HepG2 (cell line): ENCODE results near the gene CRKL. TPM values are rescaled to one million over a fixed set of nuclear protein-coding genes. Genes with fewer than 3 reads are reported as not detected.

Source experiments
- ATF7 ChIP-seq, 2 experiments: fragments of 450-650 bp in 1 of 2; sonication (generic) in 1 of 2; formaldehyde crosslinking in 1 of 2; IDR thresholded peaks; 2 replicates each; pipeline versions ENCODE4 v1.4.0 to v1.6.1; 2016 to 2020; ENCODE audit warnings: antibody characterized with exemption in 1 of 2, mild to moderate bottlenecking in 1 of 2, missing genetic modification reagents in 1 of 2
- CHCHD3 ChIP-seq: sonication (generic); formaldehyde crosslinking; IDR thresholded peaks from 2 replicates; pipeline ENCODE4 v1.8.0; 2022; ENCODE audit warnings: mild to moderate bottlenecking, missing genetic modification reagents, moderate library complexity
- KLF13 ChIP-seq: sonication (generic); formaldehyde crosslinking; IDR thresholded peaks from 2 replicates; pipeline ENCODE4 v1.4.0; 2020; ENCODE audit warnings: mild to moderate bottlenecking, missing genetic modification reagents
- MED1 ChIP-seq: sonication (generic); formaldehyde crosslinking; IDR thresholded peaks from 2 replicates; pipeline ENCODE4 v1.4.0; 2020; ENCODE audit warnings: missing genetic modification reagents
- MTA3 ChIP-seq: sonication (generic); formaldehyde crosslinking; IDR thresholded peaks from 2 replicates; pipeline ENCODE4 v1.4.0; 2020; ENCODE audit warnings: missing genetic modification reagents
- NR2C2 ChIP-seq: sonication (generic); formaldehyde crosslinking; IDR thresholded peaks from 2 replicates; pipeline ENCODE4 v1.4.0; 2020; ENCODE audit warnings: missing genetic modification reagents, mild to moderate bottlenecking, moderate library complexity, borderline replicate concordance
- PTBP1 ChIP-seq: fragments of 200-400 bp; formaldehyde crosslinking; IDR thresholded peaks from 2 replicates; pipeline ENCODE4 v1.6.1; 2018; ENCODE audit warnings: low read length, low read depth; ENCODE audit not compliant: poor library complexity, severe bottlenecking
- RARA ChIP-seq: IDR thresholded peaks from 2 replicates; pipeline ENCODE4 v1.6.1; 2016; ENCODE audit warnings: missing genetic modification reagents, missing compliant biosample characterization
- SP140L ChIP-seq: sonication (generic); formaldehyde crosslinking; IDR thresholded peaks from 2 replicates; pipeline ENCODE4 v1.4.0; 2020; ENCODE audit warnings: missing genetic modification reagents, borderline replicate concordance
- ZBTB38 ChIP-seq: sonication (generic); formaldehyde crosslinking; IDR thresholded peaks from 2 replicates; pipeline ENCODE4 v1.5.1; 2020; ENCODE audit warnings: mild to moderate bottlenecking, missing genetic modification reagents
- ZNF263 ChIP-seq: sonication (generic); formaldehyde crosslinking; IDR thresholded peaks from 2 replicates; pipeline ENCODE4 v1.4.0; 2020; ENCODE audit warnings: missing genetic modification reagents
- polyA plus RNA-seq, 8 experiments: library from polyadenylated mRNA; depleted of rRNA in 3 of 8; stranded (reverse) in 7 of 8; unstranded in 1 of 8; fragments of >200 nt; fragmentation: Illumina TruSeq in 4 of 8; extraction: Trizol in 4 of 8; gene quantifications; 2 replicates each; pipeline versions ENCODE4 v1.2.1 to v1.2.3, GENCODE V29; 2011 to 2016; ENCODE audit warnings: low read depth in 4 of 8, missing spikeins in 1 of 8, mixed read lengths in 1 of 8; ENCODE audit not compliant: insufficient read depth in 1 of 8
- total RNA-seq, 5 experiments: library from RNA; depleted of rRNA; stranded (reverse); fragments of >200 nt; fragmentation: Illumina TruSeq; extraction: Trizol; gene quantifications; 2 replicates each; pipeline ENCODE4 v1.2.3, GENCODE V29; 2016; ENCODE audit warnings: low read depth in 1 of 5
- TF ChIP-seq, protein P1 (sequence below): sonication (generic); formaldehyde crosslinking; IDR thresholded peaks from 2 replicates; pipeline ENCODE4 v1.4.0; 2020; ENCODE audit warnings: missing genetic modification reagents
- TF ChIP-seq, protein P2 (sequence below): sonication (generic); formaldehyde crosslinking; IDR thresholded peaks from 2 replicates; pipeline ENCODE4 v1.4.0; 2020; ENCODE audit warnings: missing genetic modification reagents
- TF ChIP-seq, protein P3 (sequence below), 2 experiments: sonication (generic) in 1 of 2; formaldehyde crosslinking in 1 of 2; IDR thresholded peaks; 2 replicates each; pipeline versions ENCODE4 v1.4.0 to v1.6.1; 2018 to 2020; ENCODE audit warnings: missing genetic modification reagents in 2 of 2, borderline replicate concordance in 1 of 2, low read depth in 1 of 2, mild to moderate bottlenecking in 1 of 2, missing biosample characterization in 1 of 2

The CRKL gene
- total and polyA plus RNA-seq, 2 of the 13 experiments (the other 11 are each of a cell fraction or from before 2014, with no cell fraction given): 37.4 to 60.6 TPM

DNA sequence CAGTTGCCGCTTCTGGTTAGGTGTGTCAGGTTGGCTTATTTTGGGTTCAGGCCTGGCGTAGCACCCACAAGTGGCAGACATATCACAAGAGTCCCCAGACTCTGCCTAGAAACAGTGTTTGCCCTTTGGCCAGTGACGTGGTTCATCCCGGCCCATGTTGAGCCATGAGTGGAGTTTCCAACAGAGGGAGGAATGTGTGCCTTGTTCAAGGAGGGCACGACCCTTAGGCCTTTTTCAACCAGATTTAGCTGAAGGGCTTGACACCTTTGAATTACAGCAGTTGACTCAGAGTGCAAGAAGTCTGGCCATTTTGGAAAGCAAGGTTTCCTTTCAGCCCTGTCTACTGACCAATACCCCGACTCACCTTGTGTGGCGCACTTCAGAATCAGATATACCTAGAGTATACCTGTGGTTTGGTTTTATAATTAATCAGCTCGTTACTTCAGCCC lies 34.7 kb downstream of the CRKL start (continued):
- TF ChIP-seq, protein P1, sequence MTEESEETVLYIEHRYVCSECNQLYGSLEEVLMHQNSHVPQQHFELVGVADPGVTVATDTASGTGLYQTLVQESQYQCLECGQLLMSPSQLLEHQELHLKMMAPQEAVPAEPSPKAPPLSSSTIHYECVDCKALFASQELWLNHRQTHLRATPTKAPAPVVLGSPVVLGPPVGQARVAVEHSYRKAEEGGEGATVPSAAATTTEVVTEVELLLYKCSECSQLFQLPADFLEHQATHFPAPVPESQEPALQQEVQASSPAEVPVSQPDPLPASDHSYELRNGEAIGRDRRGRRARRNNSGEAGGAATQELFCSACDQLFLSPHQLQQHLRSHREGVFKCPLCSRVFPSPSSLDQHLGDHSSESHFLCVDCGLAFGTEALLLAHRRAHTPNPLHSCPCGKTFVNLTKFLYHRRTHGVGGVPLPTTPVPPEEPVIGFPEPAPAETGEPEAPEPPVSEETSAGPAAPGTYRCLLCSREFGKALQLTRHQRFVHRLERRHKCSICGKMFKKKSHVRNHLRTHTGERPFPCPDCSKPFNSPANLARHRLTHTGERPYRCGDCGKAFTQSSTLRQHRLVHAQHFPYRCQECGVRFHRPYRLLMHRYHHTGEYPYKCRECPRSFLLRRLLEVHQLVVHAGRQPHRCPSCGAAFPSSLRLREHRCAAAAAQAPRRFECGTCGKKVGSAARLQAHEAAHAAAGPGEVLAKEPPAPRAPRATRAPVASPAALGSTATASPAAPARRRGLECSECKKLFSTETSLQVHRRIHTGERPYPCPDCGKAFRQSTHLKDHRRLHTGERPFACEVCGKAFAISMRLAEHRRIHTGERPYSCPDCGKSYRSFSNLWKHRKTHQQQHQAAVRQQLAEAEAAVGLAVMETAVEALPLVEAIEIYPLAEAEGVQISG (CRISPR knock-in tag): peak; percentile 20; the same call in 1 of the 2 replicates
- TF ChIP-seq ZBTB38 (CRISPR knock-in tag): peak; percentile 70
- no peak for TF ChIP-seq PTBP1
- 0 out of 2 replicates have a peak, but pooled peaks have one; percentile 54 for TF ChIP-seq ZNF263 (CRISPR knock-in tag)
- TF ChIP-seq, protein P2, sequence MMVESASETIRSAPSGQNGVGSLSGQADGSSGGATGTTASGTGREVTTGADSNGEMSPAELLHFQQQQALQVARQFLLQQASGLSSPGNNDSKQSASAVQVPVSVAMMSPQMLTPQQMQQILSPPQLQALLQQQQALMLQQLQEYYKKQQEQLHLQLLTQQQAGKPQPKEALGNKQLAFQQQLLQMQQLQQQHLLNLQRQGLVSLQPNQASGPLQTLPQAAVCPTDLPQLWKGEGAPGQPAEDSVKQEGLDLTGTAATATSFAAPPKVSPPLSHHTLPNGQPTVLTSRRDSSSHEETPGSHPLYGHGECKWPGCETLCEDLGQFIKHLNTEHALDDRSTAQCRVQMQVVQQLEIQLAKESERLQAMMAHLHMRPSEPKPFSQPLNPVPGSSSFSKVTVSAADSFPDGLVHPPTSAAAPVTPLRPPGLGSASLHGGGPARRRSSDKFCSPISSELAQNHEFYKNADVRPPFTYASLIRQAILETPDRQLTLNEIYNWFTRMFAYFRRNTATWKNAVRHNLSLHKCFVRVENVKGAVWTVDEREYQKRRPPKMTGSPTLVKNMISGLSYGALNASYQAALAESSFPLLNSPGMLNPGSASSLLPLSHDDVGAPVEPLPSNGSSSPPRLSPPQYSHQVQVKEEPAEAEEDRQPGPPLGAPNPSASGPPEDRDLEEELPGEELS: 0 out of 2 replicates have a peak, but pooled peaks have one; percentile 45
- no peak for TF ChIP-seq KLF13 (CRISPR knock-in tag)
- peak; percentile 56 for TF ChIP-seq NR2C2 (CRISPR knock-in tag)
- TF ChIP-seq MTA3 (CRISPR knock-in tag): no peak
- TF ChIP-seq SP140L (CRISPR knock-in tag): no peak
- TF ChIP-seq, protein P3, sequence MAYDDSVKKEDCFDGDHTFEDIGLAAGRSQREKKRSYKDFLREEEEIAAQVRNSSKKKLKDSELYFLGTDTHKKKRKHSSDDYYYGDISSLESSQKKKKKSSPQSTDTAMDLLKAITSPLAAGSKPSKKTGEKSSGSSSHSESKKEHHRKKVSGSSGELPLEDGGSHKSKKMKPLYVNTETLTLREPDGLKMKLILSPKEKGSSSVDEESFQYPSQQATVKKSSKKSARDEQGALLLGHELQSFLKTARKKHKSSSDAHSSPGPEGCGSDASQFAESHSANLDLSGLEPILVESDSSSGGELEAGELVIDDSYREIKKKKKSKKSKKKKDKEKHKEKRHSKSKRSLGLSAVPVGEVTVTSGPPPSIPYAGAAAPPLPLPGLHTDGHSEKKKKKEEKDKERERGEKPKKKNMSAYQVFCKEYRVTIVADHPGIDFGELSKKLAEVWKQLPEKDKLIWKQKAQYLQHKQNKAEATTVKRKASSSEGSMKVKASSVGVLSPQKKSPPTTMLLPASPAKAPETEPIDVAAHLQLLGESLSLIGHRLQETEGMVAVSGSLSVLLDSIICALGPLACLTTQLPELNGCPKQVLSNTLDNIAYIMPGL (CRISPR knock-in tag; IDR thresholded peaks at IDR 0.05; ENCODE audit: borderline replicate concordance in 1 of 2, low read depth in 1 of 2): peak in 1 of 2 experiments; percentile 45; a peak in 1 of 4 replicates
- TF ChIP-seq ATF7 (IDR thresholded peaks at IDR 0.05): no peak
- TF ChIP-seq ATF7 (CRISPR knock-in tag; IDR thresholded peaks at IDR 0.05): peak; percentile 61; the same call in 1 of the 2 replicates
- TF ChIP-seq CHCHD3 (CRISPR knock-in tag): no peak
- peak; percentile 40; the same call in 1 of the 2 replicates for TF ChIP-seq MED1
- peak; percentile 71 for TF ChIP-seq RARA (CRISPR knock-in tag)
